Right renal pelvis (tissue), 4 donors: ENCODE data around the gene MEF2A. TPM values are rescaled to one million over a fixed set of nuclear protein-coding genes. Genes with fewer than 3 reads are reported as not detected.

Source experiments
- DNase-seq, 4 donors: peaks; one replicate each; pipeline ENCODE4 v3.0.0-alpha.2; 2013; ENCODE audit warnings: low read depth in 4 of 4, low spot score in 3 of 4, missing footprints in 1 of 4
- polyA plus RNA-seq, 4 donors: library from polyadenylated mRNA; unstranded; fragments of 120-200 nt; gene quantifications; one replicate each; pipeline ENCODE4 v1.2.1, GENCODE V29; 2013; ENCODE audit not compliant: insufficient read length in 4 of 4

Gene MEF2A
- polyA plus RNA-seq, 4 donors, result 50.3 to 64.7 (median 63.7) TPM

DNA sequence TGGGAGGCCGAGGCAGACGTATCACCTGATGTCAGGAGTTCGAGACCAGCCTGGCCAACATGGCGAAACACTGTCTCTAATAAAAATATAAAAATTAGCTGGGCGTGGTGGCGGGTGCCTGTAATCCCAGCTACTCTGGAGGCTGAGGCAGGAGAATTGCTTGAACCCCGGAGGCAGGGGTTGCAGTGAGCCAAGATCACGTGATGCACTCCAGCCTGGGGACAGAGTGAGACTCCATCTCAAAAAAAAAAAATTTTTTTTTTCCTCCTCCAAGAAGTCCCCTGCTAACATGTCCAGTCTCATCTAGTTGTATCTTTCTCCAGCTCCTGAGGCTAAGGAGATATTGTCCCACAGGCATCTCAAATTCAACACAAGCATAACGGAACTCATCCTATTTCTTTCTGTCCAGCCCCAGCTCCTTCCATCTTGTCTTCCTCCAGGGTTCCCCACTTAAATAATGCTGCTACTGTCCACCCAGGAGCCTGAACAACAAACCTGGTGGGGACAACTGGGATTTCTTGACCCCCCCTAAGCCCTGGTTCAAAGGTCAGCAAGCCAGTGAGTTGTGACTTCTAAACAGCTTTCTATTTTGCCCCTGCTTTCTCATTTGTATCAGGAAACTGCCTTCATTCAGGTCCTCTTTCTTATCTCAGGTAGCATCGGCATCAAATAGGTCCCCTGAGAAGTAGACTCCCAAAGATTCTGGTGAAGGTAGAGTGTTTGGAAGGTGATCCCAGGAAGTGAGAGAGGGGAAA, 4.1 kb upstream of the MEF2A start:
- no peak for DNase-seq

DNA sequence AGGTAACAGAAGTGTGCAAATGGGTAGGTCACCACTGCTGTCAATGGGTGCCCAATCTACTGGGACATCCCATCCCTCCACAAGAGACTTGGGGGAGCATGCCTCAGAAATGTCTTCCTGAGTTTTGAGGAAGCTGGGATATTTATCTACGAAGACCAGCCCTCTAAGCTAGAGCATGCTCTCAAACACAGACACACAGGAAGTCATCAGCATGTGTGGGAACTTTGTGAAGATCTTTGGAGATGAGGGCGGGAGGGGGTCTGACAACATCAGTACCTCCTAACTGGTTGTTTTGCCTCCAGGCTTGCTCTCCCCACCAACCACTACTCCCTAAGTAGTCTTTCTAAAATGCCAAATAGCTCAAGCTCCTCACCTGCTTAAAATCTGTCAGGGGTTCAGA, 3.5 kb upstream of the MEF2A start:
- DNase-seq, result no peak

DNA sequence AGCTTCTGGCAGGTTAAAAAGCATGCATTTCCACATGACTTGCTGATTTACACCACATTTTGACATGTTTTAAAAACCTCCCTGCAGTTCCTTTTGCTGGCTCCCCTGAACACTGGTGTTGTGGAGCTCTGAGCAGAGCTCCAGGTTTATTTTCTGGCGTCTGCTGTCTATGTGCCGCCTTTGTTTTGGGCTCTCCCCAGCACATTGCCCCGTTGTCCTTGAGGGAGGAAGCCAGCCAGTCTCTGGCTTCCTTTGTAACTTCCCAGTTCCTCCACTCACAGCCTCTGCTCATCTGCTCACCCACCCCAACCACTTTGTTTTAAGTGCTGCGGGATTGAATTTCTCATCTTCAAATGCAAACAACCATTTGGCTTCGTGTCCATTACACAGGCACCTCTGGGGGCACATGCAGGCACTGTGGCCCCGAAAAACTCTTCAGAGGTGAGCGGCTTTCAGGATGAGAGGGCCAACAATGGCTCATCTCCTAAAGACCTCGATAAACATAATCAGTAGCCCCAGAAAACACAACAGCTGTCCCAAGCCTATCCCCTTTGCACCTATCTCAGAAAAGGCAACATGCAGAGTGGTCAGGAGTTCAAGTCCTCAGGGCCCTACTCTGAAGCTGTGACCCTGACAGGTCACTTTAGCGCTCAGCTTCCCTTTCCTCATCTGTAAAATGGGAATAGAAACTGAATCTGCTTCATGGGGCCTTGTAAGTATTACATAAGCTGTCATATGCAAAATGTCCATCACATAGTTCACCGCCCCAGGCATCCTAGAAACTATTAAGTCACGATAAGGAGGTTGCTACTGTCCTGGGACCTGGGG, 1.3 kb upstream of the MEF2A start:
- peak in 2 of 4 donors; percentile 22 to 23 for DNase-seq

DNA sequence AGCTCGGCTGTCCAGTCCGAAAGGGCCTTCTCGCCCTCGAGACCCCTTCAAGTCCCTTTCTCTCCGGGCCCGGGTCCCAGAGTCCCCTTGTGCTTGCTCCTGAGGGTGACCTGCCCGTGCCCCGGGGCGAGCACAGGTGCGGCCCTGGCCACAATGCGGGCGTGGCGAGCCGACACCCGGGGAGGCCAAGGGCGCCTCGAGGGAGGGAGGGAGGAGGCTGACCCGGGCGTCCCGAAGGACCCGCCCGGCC, 810 bp upstream of the MEF2A start:
- peak in 1 of 4 donors; percentile 28 for DNase-seq

DNA sequence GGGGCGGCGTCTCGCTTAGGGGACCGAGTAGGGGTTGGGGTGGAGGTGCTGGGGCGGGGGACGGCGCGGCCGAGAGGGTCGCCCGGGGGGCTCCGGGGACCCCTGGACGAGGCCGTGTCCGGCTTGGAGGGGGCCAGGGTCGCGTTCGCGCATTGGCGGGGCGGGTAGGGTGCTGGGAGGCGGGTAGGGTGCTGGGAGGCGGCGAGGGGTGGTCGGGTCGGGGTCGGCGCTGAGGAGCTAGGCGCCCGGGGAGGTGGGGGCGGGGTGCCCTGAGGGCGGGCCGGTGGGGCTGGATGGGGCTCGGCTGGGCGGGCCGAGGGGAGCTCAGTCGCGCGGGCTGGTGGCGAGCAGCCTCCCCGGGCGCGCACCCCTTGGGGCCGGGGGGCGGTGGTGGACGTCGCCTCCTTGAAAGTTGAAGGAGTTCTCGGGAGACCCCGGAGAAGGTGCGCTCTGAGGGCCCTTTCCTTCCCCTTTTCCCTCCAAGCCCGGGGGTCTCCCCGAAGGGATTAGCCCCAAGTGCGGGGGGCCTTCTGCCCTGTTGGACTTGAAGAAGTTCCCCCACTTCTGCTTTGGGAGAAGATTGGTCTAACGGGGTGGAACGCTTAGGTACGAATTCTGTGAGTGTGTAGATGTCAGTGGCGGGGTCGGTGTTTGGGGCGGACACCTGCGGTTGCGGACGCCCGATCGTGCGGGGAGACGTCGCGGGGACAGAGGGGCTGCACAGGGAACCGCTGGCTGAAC, 543 bp downstream of the MEF2A start:
- peak in 1 of 4 donors; percentile 12 for DNase-seq

DNA sequence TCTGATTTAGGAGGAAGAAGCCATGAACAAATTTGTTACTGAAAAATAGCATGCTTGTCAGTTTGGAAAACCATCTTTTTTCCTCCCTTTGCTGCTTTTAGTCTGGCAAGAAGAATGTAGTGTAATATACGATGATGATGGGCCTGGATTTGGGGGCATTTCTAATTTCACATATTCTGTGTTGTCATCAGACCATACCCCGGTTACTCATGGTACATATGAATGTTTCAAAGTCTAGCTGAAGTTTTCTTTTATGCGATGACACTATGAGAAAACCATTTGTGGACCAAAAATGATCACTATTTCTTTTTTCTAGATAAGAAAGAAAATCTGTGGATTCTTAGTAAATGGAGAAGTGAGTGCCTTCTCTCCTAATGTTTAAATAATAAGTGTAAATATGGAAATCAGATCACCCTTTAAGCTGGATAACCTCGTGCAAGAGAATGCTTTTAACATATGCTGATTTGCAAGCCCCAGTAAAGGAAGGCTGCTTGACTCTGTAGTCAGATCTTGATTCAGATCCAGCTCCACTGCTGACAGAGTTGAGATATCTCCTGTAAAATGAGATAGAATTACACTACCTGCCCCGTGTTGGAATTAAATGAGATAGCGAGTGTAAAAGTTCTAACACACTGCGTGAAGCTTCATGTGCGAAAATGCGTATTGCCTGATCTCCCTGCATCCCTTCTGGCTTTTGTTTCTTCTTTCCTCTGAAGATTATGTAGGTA, 3.0 kb downstream of the MEF2A start:
- DNase-seq, result no peak

DNA sequence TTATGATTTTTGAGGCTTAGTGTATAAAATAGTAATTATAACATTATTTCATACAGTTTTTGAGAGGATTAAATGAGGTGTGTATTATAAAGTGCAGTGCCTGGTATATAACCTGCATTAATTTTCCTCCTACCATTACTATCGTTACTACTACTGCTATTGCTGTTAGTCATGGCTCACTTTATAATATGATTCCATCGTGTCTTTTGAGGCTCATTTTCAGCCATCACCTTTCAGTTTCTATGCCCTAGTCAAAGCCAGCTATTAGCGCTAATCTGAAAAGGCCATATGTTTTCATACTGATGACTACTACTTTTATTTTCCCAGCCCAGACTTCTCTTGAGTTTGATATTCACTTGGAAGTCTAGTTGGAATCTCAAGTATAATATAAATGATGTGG, 5.5 kb downstream of the MEF2A start:
- DNase-seq, result no peak

DNA sequence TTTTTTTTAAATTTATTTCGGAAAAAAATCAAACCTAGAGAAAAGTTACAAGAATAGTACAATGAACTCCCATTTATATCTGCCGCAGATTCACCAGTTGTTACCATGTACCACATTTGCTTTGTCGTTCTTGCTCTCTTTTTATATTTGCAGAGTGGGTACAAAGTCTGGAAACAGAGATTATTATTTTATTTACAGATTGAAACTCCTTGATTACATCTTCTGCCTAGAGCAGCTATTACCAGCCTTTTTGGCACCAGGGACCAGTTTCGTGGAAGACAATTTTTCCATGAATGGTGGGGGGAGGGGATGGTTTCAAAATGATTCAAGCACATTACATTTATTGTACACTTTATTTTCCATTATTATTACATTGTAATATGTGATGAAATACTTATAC, 8.3 kb downstream of the MEF2A start:
- DNase-seq, result no peak

DNA sequence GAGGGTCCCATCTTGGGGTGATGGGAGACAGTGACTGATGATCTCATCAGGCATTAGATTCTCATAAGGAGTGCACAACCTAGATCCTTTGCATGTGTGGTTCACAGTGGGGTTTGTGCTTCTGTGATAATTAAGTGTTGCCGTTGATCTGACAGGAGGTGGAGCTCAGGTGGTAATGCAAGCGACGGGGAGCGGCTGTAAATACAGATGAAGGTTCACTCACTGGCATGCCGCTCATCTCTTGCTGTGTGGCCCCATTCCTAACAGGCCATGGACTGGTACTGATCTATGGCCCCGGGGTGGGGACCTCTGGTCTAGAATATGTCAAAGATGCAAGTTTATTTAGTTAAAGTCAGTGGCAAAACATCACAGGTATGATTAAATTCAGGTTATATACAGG, 8.7 kb downstream of the MEF2A start:
- DNase-seq, result no peak

DNA sequence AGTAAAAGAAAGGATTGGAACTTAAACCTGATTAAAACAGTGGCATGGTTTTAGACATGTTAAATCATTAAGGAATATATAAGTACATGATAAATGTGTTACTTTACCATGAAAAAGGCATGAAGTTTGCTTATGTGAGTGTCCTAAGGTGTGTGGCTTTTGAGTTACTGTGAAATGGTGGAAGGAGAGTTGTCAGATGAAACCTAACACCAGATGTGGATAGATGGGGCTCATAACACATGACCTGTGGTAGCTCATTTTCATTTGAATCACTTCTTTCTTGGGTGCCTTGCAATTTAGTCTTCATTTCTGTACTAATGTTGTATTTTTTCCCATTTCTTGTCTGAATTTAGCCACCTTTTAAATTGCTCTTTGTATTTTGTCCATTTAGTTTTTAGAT, 13.0 kb downstream of the MEF2A start:
- DNase-seq, result no peak

DNA sequence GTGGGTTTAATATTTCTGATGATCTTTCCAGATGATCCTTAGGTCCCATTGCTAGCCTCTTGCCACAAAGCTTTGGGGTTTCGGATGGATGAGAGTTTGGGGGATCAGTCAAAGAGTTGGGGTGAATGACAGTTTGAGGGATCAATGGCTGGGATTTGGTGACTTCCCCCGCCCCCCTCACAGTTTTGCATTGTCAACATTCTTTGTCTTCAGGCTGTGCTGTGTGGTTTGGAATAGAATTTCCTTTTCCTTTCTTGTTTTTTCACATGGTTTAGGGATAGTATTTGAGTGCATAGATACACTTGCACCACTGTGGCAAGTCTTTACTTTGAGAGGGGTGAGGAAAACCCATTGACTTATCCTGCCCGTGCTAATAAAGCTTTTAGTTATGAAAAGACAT, 14.3 kb downstream of the MEF2A start:
- DNase-seq, result no peak

DNA sequence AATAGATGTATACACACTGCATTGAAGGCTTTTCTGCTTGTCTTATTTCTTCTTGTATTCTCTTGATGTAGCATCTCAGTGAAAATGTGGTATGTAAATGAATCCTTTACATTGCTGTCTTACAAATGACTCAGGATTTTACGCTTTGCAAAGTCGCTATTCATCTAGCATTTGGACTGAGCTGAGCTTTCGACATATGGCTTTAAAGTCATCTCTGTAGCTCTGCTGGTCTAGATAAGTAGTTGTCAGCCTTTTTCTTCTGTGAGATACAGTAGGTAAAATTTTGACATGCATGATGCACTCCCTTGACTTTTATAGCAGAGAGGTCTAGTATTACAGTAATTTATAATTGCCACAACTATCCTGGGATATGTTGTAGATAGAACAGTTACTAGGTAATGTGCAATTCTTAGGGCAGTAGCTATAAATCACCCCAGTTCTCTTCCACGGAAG, 16.8 kb downstream of the MEF2A start:
- DNase-seq, result no peak

DNA sequence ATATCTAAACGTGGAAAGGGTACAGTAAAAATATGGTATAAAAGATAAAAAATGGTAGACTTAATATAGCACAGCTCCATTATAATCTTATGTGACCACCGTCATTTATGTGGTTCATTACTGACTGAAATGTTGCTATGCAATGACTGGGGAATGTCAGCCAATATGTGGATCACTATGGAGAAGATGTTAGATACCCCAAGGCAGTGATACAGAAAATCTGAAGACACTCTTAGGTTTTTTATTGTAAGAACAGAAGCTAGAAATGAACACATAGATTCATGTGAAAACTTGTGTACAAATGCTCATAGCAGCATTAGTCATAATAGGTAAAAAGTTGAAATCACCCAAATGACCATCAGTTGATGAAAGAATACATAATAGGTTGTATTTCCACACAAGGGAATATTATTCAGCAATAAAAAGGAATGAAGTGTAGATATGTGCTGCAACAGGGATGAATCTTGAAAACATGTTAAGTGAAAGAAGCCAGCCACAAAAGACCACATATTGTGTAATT, 18.4 kb downstream of the MEF2A start:
- no peak for DNase-seq

DNA sequence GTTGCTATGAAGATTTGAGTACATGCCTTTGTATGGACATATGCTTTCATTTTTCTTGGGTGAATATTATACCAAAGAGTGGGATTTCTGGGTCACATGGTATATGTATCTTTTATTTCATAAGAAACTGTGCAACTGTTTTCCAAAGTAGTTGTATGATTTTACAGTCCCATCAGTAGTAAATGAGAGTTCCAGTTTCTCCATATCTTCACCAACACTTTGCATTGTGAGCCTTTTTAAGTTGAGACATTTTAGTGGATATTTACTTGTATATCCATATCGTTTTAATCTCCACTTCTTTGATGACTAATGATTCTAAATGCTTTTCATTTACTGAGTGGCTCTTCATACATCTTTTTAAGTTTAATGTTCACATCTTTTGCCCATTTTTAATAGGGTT, 20.3 kb downstream of the MEF2A start:
- DNase-seq, result no peak

DNA sequence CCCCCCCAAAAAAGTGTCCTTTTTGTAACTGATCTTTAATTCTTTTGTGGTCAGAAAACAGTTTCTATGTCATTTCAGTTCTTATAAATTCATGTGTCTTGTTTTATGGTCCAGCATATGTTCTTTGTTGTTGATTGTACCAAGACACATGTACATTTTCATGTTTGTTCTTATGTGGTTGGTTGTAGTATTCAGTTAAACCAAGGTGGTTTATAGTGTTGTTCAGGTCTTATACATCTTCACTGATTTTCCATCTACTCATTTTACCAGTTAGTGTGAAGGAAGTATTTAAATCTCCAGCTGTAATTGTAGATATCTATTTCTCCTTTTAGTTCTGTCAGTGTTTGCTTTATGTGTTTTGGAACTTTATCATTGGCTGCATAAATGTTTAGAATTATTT, 24.0 kb downstream of the MEF2A start:
- DNase-seq, result no peak

DNA sequence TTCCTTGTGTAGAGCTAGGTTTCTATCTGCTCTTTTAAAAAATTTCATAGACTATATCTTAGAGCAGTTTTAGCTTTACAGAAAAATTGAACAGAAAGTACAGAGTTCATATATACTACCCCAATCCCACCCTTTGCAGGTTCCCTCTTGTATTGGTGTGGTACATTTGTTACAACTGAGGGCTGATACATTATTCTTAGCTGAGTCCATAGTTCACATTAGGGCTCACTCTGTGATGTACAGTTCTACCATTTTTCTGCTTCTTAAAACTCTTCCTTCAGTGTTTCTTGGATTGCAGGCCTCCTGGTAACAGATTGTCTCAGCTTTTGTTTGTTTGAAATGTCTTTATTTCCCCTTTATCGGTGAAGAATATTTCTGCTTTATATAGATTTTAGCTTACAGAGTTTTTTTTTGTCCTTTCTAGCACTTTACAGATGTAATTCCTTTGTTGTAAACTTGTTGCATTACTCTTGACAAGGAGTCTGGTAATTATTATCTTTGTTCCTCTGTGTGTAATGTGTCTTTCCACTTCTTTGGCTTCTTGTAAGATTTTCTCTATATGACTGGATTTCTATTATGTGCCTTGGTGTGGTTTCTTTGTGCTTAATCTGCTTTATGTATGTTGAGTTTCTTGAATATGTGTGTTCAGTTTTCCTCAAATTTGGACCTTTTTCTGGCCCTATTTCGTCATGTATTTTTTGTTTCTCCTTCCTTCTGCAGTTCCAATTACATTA, 25.3 kb downstream of the MEF2A start:
- DNase-seq, result no peak

DNA sequence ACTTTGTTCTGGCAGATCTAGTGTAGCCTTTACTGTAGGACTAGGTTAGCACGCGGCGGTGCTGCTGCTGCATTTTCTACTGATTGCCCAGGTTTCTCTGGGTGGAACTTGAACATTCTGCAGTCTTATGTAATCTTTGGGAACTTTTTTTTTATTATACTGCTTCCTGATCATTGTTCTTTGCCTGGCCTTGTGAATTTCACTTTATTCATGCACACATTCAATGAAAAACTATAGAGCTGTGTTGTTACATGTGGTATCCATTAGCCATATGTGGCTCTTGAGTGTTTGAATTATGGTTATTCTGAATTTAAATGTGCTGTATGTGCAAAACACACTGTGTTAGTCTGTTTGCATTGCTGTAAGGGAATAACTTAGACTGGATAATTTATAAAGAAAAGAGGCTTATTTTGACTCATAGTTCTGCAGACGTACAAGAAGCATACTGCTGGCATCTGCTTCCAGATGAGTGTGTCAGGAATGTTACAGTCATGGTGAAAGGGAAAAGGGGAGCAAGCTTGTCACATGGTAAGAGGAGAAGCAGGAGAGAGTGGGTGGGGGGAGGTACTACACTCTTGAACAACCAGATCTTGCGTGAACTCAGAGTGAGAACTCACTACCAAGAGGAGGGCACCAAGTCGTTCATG, 26.5 kb downstream of the MEF2A start:
- DNase-seq, result no peak

DNA sequence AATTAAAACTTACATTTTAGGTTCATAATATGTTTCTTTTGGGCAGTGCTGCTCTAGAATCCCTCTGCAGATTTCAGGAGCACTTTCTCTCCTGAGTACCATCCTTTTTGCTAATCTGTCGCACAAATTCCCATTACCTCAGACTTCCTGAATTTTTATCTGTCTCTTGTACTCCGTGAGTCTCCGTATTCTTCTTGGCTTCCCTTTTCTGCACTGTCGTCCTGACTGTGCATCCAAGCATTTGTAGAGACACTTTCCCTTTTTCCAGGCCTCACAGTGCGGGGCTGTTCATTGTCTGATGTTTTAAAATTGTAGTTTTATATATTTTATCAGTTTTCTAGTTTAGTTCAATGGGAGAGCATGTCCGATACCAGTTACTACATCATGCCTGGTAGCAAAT, 27.3 kb downstream of the MEF2A start:
- DNase-seq, result no peak

DNA sequence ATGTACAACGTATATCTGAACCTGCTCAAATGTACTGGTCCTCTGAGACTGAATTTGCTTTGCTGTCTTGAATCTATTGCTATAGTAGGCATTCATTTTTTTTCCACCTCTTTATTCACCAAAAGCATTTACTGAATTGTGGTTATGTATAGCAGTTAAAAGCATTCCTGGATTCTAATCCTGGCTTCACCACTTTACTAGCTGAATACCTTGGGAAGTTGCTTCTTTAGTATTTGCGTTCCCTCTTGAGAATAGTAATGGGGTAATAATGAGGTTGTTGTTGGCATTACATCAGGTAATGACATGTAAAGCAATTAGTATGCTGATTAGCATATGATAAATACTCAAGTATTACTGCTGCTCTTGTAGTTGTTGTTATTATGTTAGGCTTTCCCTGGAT, 29.1 kb downstream of the MEF2A start:
- DNase-seq, result no peak

DNA sequence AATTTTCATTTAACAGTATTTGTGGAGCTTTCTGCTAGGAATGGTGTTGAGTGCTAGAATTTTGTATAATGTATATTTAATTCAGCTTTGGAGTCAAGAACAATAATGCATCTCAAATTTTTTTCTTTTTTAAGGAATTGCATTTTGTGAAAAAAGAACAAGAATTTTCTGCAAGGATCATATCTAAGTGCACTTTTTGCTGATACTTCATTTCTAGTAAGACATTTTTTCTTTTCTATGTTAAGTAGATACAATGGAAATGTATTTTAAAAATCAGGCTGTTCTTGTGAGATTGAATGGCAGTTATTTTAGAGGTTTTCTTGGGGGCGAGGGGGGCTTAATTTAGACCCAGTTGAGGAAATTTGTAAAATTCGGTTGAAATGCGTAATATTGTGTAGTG, 32.5 kb downstream of the MEF2A start:
- DNase-seq, result no peak
